ENCODE results near the gene TMED7. TPM values are rescaled to one million over a fixed set of nuclear protein-coding genes. Genes with fewer than 3 reads are reported as not detected.

The TMED7 gene
- total and polyA plus RNA-seq, 2 of the 4 experiments (the other 2 are of a cell fraction), result 75.6 to 86.7 TPM

DNA sequence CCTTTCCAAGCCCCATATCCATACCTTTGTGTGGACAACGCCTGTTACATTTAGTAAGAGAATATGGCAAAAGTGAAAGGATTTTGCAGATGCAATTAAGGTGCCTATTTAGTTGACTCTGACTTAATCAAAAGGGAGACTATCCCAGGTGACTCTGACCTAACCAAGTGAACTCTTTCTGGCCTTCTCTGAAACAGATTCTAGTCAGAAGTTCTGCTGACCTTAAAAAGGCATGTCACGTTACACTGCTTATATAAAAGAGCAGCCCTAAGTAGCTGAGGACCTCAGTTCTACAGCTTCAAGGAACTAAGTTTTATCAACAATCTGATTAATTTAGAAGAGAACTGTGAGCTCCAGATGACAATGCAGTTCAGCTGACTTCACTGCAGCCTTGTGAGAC, 17.9 kb downstream of the TMED7 start:
- in situ Hi-C loops (cut with MboI; ENCODE audit: low sequenced_read_pairs) (loop anchor here (25.0 kb wide), 1 partner anchor 1371 kb away; no protein-coding TSS in a partner anchor), intact Hi-C loops (cut with micrococcal nuclease) (no loop called here), dilution Hi-C loops (cut with HindIII; ENCODE audit: low sequenced_read_pairs, unreplicated experiment) (no loop called here)
- H3K23ac ChIP-seq (ENCODE audit: low read depth, low read length), result no peak overlapping the region
- no peak overlapping the region for H2AK9ac ChIP-seq (replicated peaks; ENCODE audit: low read depth, low read length, poor library complexity)
- no peaks in the 10 kb centered on the region; the same call in 1 of the 2 replicates for H3K4me1 ChIP-seq (ENCODE audit: control insufficient read depth, insufficient read depth, low read length)
- no peaks in the 10 kb centered on the region for H3K27me3 ChIP-seq (ENCODE audit: control insufficient read depth, insufficient read depth, low read length)
- no peak overlapping the region for H2BK15ac ChIP-seq (ENCODE audit: low read depth, low read length)
- H3K4me3 ChIP-seq (ENCODE audit: insufficient read depth, low read depth, low read length), result no peak overlapping the region
- WGBS, 2 experiments (ENCODE audit: extremely low coverage in 2 of 2, insufficient read length in 1 of 2), result no CpG with 5 or more reads among the region's 2 CpGs
- H2AK5ac ChIP-seq (ENCODE audit: low read depth, low read length), result no peak overlapping the region
- no peak overlapping the region for H4K91ac ChIP-seq (ENCODE audit: insufficient read depth, low read depth, low read length)
- no peak overlapping the region for H3K27ac ChIP-seq (ENCODE audit: insufficient read depth, low read length)
- no peaks in the 10 kb centered on the region for H4K20me1 ChIP-seq (ENCODE audit: insufficient read depth, low read length)
- BruUV-seq (replicated peaks), result no TSS peak
- no peak overlapping the region for H2AFZ ChIP-seq (replicated peaks; ENCODE audit: low read length, poor library complexity)
- TF ChIP-seq RCOR1 (IDR thresholded peaks at IDR 0.05; ENCODE audit: insufficient replicate concordance, low read length) (no peak), POLR2A (IDR thresholded peaks at IDR 0.05; ENCODE audit: low read depth, low read length) (no peak), FOS (IDR thresholded peaks at IDR 0.05; ENCODE audit: low read depth, low read length) (no peak), RFX5 (IDR thresholded peaks at IDR 0.05; ENCODE audit: low read depth, low read length) (no peak), CHD1 (IDR thresholded peaks at IDR 0.05; ENCODE audit: low read depth, low read length) (no peak), MAFK (IDR thresholded peaks at IDR 0.05; ENCODE audit: low read depth, low read length) (no peak), BHLHE40 (IDR thresholded peaks at IDR 0.05; ENCODE audit: low read depth, low read length) (no peak), CTCF (conservative IDR thresholded peaks at IDR 0.05; ENCODE audit: low read depth, low read length) (no peak), SMC3 (IDR thresholded peaks at IDR 0.05; ENCODE audit: low read depth, low read length) (no peak), CEBPB (IDR thresholded peaks at IDR 0.05; ENCODE audit: low read depth, low read length) (no peak), RAD21 (IDR thresholded peaks at IDR 0.05; ENCODE audit: low read length) (no peak), ELK1 (IDR thresholded peaks at IDR 0.05; ENCODE audit: borderline replicate concordance, low read depth, low read length) (no peak), MAZ (IDR thresholded peaks at IDR 0.05; ENCODE audit: borderline replicate concordance, low read depth, low read length) (no peak), MXI1 (IDR thresholded peaks at IDR 0.05; ENCODE audit: borderline replicate concordance, low read depth, low read length) (no peak), NFE2L2 (IDR thresholded peaks at IDR 0.05; ENCODE audit: low read depth, low read length) (no peak)
- TF ChIP-seq, protein P1, sequence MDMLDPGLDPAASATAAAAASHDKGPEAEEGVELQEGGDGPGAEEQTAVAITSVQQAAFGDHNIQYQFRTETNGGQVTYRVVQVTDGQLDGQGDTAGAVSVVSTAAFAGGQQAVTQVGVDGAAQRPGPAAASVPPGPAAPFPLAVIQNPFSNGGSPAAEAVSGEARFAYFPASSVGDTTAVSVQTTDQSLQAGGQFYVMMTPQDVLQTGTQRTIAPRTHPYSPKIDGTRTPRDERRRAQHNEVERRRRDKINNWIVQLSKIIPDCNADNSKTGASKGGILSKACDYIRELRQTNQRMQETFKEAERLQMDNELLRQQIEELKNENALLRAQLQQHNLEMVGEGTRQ (IDR thresholded peaks at IDR 0.05; ENCODE audit: low read depth, low read length), result no peak
- no peak overlapping the region for H3K14ac ChIP-seq (replicated peaks; ENCODE audit: low read depth, low read length)
- H3K56ac ChIP-seq (ENCODE audit: extremely low read depth, insufficient read depth, low read length), result no peak overlapping the region
- H4K8ac ChIP-seq (ENCODE audit: low read depth in 2 of 2, low read length in 2 of 2), result no peak overlapping the region
- H3K9me3 ChIP-seq (ENCODE audit: control insufficient read depth, insufficient read depth, low read length), result no peaks in the 10 kb centered on the region
- ATAC-seq (ENCODE audit: low read depth), result no peak
- no peak for DNase-seq
- no peak overlapping the region for H2BK20ac ChIP-seq (ENCODE audit: low read depth, low read length)
- no peak overlapping the region for H3K4ac ChIP-seq (ENCODE audit: low read depth, low read length)
- H3K36me3 ChIP-seq (ENCODE audit: control insufficient read depth, insufficient read depth, low read length), result no peaks in the 10 kb centered on the region; the same call in 1 of the 2 replicates
- H3K9me1 ChIP-seq (ENCODE audit: insufficient read depth, low read length), result no peaks in the 10 kb centered on the region
- H3K9ac ChIP-seq (ENCODE audit: low read depth, low read length), result no peak overlapping the region
- no peak overlapping the region for H3K18ac ChIP-seq (ENCODE audit: low read depth, low read length)
- POLR2A ChIA-PET (ENCODE audit: unreplicated experiment), result no interaction called here
- no peak overlapping the region for H2BK5ac ChIP-seq (ENCODE audit: low read depth, low read length, poor library complexity, severe bottlenecking)
- no peak overlapping the region for H2BK120ac ChIP-seq (ENCODE audit: low read depth, low read length)
- no peak overlapping the region for H3K4me2 ChIP-seq (ENCODE audit: low read depth, low read length)
- no peak overlapping the region for H4K5ac ChIP-seq (ENCODE audit: low read depth, low read length)
- peaks cover 11 to 23% of the 10 kb centered on the region in 2 experiments for H3K79me1 ChIP-seq (ENCODE audit: low read depth in 1 of 2, low read length in 2 of 2)
- CTCF ChIA-PET, result interaction anchor here (0.9 kb wide), 1 partner anchor 16 kb away, joined by 3 read pairs; no protein-coding TSS in a partner anchor
